HepG2 (cell line): Measurements from ENCODE around the gene RUBCNL. TPM values are rescaled to one million over a fixed set of nuclear protein-coding genes. Genes with fewer than 3 reads are reported as not detected.

ENCODE experiments used
- ATAC-seq: fragments of 200-7000 bp; cut with Tn5 transposase; 3 replicates; pipeline ENCODE4 v1.9.1; 2020; ENCODE audit warnings: mild to moderate bottlenecking, moderate library complexity
- BruUV-seq: library from RNA; stranded (reverse); fragments of 400-500 nt; replicated peaks from 2 replicates; lab custom pipeline; 2021; lab: Mats Ljungman, UMichigan
- CTCF ChIA-PET: fragments of 300-600 bp; formaldehyde crosslinking; extraction: SDS; loops from one replicate; lab custom pipeline; 2021; ENCODE audit warnings: low total read pairs, inconsistent platforms, low intra/inter-chr PET ratio; lab: Yijun Ruan, JAX
- POLR2A ChIA-PET: fragments of 350-600 bp; sonication (Branson Sonifier 250); formaldehyde crosslinking; loops from one replicate; lab custom pipeline; 2020; ENCODE audit warnings: antibody characterized with exemption, inconsistent platforms; lab: Yijun Ruan, JAX
- DNase-seq: peaks from one replicate; pipeline ENCODE4 v3.0.0-alpha.2; 2015; ENCODE audit warnings: low spot score
- FAIRE-seq: peaks from 3 replicates; lab custom pipeline; 2011; peaks lifted over from hg19 to GRCh38; lab: Jason Lieb, UNC
- H2AFZ ChIP-seq: one replicate; pipeline ENCODE4 v1.6.1; 2011; ENCODE audit warnings: low read length, inconsistent platforms
- H3K27ac ChIP-seq: fragments of 300-600 bp; 3 replicates; pipeline ENCODE4 v1.8.0; 2011; ENCODE audit warnings: mixed run types, mild to moderate bottlenecking, mixed read lengths, low read length, inconsistent platforms; ENCODE audit not compliant: insufficient read depth; ENCODE audit errors: extremely low read length
- H3K27me3 ChIP-seq, 2 experiments: fragments of 200-600 bp in 1 of 2; 2 replicates in 1 of 2; 3 replicates in 1 of 2; pipeline versions ENCODE4 v1.6.0 to v1.8.0; 2011; ENCODE audit warnings: low read length in 2 of 2, mild to moderate bottlenecking in 2 of 2, moderate library complexity in 2 of 2, inconsistent platforms in 1 of 2; ENCODE audit not compliant: insufficient read depth in 2 of 2, control insufficient read depth in 1 of 2
- H3K36me3 ChIP-seq, 2 experiments: fragments of 200-600 bp in 1 of 2; replicated peaks in 1 of 2; 2 replicates in 1 of 2; 3 replicates in 1 of 2; pipeline versions ENCODE4 v1.5.1 to v1.8.0; 2011; ENCODE audit warnings: low read length in 2 of 2, inconsistent platforms in 1 of 2; ENCODE audit not compliant: insufficient read depth in 2 of 2, control insufficient read depth in 1 of 2
- H3K4me1 ChIP-seq: 2 replicates; pipeline ENCODE4 v1.5.1; 2012; ENCODE audit warnings: low read length, inconsistent platforms; ENCODE audit not compliant: insufficient read depth
- H3K4me2 ChIP-seq: 2 replicates; pipeline ENCODE4 v1.6.0; 2011; ENCODE audit warnings: low read depth, low read length, inconsistent platforms
- H3K4me3 ChIP-seq, 3 experiments: fragments of 200-600 bp in 1 of 3; sonication (generic), shearing (Covaris generic) in 1 of 3; replicated peaks in 1 of 3; 2 replicates each; pipeline ENCODE4 v1.5.1; 2011 to 2016; ENCODE audit warnings: low read length in 3 of 3, inconsistent platforms in 2 of 3, low read depth in 2 of 3, mild to moderate bottlenecking in 2 of 3, control low read depth in 1 of 3, mixed read lengths in 1 of 3; ENCODE audit not compliant: insufficient read depth in 1 of 3
- H3K79me2 ChIP-seq: one replicate; pipeline ENCODE4 v1.6.1; 2011; ENCODE audit warnings: low read length, inconsistent platforms; ENCODE audit not compliant: insufficient read depth
- H3K9ac ChIP-seq: 2 replicates; pipeline ENCODE4 v1.6.0; 2011; ENCODE audit warnings: mild to moderate bottlenecking, low read depth, low read length, inconsistent platforms; ENCODE audit not compliant: insufficient read depth
- H3K9me3 ChIP-seq: 2 replicates; pipeline ENCODE4 v1.5.1; 2012; ENCODE audit warnings: mild to moderate bottlenecking, low read length
- H4K20me1 ChIP-seq: 2 replicates; pipeline ENCODE4 v1.6.0; 2011; ENCODE audit warnings: inconsistent platforms, mild to moderate bottlenecking, low read length, moderate library complexity; ENCODE audit not compliant: insufficient read depth
- AHDC1 ChIP-seq: sonication (generic); formaldehyde crosslinking; IDR thresholded peaks from 2 replicates; pipeline ENCODE4 v1.5.1; 2020; ENCODE audit warnings: mild to moderate bottlenecking, missing genetic modification reagents, borderline replicate concordance
- HNRNPUL1 ChIP-seq: fragments of 200-400 bp; formaldehyde crosslinking; IDR thresholded peaks from 2 replicates; pipeline ENCODE4 v1.6.1; 2017; ENCODE audit warnings: low read depth, mild to moderate bottlenecking, low read length, moderate library complexity
- HOMEZ ChIP-seq: IDR thresholded peaks from 2 replicates; pipeline ENCODE4 v1.6.1; 2016; ENCODE audit warnings: low read depth
- IRF2 ChIP-seq: IDR thresholded peaks from 2 replicates; pipeline ENCODE4 v1.6.1; 2018; ENCODE audit warnings: missing genetic modification reagents, missing compliant biosample characterization
- MTA3 ChIP-seq: sonication (generic); formaldehyde crosslinking; IDR thresholded peaks from 2 replicates; pipeline ENCODE4 v1.4.0; 2020; ENCODE audit warnings: missing genetic modification reagents
- SIN3B ChIP-seq: fragments of 150-350 bp; IDR thresholded peaks from 2 replicates; pipeline ENCODE4 v1.6.1; 2014; ENCODE audit warnings: low read length
- XBP1 ChIP-seq: sonication (generic); formaldehyde crosslinking; IDR thresholded peaks from 2 replicates; pipeline ENCODE4 v1.5.0; 2020; ENCODE audit warnings: missing genetic modification reagents
- ZC3H4 ChIP-seq: sonication (generic); formaldehyde crosslinking; IDR thresholded peaks from 2 replicates; pipeline ENCODE4 v1.4.0; 2020; ENCODE audit warnings: missing genetic modification reagents, borderline replicate concordance
- ZMAT3 ChIP-seq: sonication (generic); formaldehyde crosslinking; conservative IDR thresholded peaks from 2 replicates; pipeline ENCODE4 v1.7.0; 2021; ENCODE audit warnings: missing genetic modification reagents
- ZNF484 ChIP-seq: sonication (generic); formaldehyde crosslinking; IDR thresholded peaks from 2 replicates; pipeline ENCODE4 v1.5.1; 2020; ENCODE audit warnings: mild to moderate bottlenecking, low read depth, missing genetic modification reagents, borderline replicate concordance
- ZNF644 ChIP-seq: IDR thresholded peaks from 2 replicates; pipeline ENCODE4 v1.6.1; 2016; ENCODE audit warnings: low read depth
- WGBS: methylation state at CpG from one replicate; pipeline ENCODE4 v1.1.6; 2017; ENCODE audit warnings: low lambda C conversion rate; 5-methylcytosine and 5-hydroxymethylcytosine counted together
- in situ Hi-C: cut with HindIII; loops from 2 replicates; pipeline ENCODE4 v1.10.0; 2017; ENCODE audit warnings: low pct_unique_long_range_greater_than_20kb; ENCODE audit not compliant: extremely low pct_ligation_motif_present
- intact Hi-C: fragments of 100-400 bp; cut with micrococcal nuclease; formaldehyde crosslinking; loops from one replicate; pipeline ENCODE4 v1.10.0; 2022; ENCODE audit not compliant: unreplicated experiment
- polyA plus RNA-seq, 8 experiments: library from polyadenylated mRNA; depleted of rRNA in 3 of 8; stranded (reverse) in 7 of 8; unstranded in 1 of 8; fragments of >200 nt; fragmentation: Illumina TruSeq in 4 of 8; extraction: Trizol in 4 of 8; gene quantifications; 2 replicates each; pipeline versions ENCODE4 v1.2.1 to v1.2.3, GENCODE V29; 2011 to 2016; ENCODE audit warnings: low read depth in 4 of 8, missing spikeins in 1 of 8, mixed read lengths in 1 of 8; ENCODE audit not compliant: insufficient read depth in 1 of 8
- total RNA-seq, 5 experiments: library from RNA; depleted of rRNA; stranded (reverse); fragments of >200 nt; fragmentation: Illumina TruSeq; extraction: Trizol; gene quantifications; 2 replicates each; pipeline ENCODE4 v1.2.3, GENCODE V29; 2016; ENCODE audit warnings: low read depth in 1 of 5

The RUBCNL gene
- total and polyA plus RNA-seq, 2 of the 13 experiments (the other 11 are each of a cell fraction or from before 2014, with no cell fraction given): not detected

- TF ChIP-seq ZNF644 (CRISPR knock-in tag): no peak
- no peak for TF ChIP-seq ZMAT3 (CRISPR knock-in tag)
- no peak for TF ChIP-seq HNRNPUL1
Measured at GRCh38 chr13:46320821-46321220, 66.2 kb downstream of the RUBCNL start (continued).

GRCh38 chr13:46320406-46320805 is 66.6 kb downstream of the RUBCNL start:
- ChIA-PET CTCF (no interaction called here), POLR2A (no interaction called here)
- Histone ChIP-seq H3K9me3 (no peaks in the 10 kb centered on the region), H3K4me2 (no peak overlapping the region), H3K27me3 (peaks cover 0 to 12% of the 10 kb centered on the region in 2 experiments; a peak in 3 of 5 replicates), H3K4me3 (no peak overlapping the region), H3K4me1 (no peaks in the 10 kb centered on the region), H3K9ac (no peak overlapping the region), H3K27ac (no peak overlapping the region), H4K20me1 (no peaks in the 10 kb centered on the region), H3K36me3 (no peaks in the 10 kb centered on the region), H2AFZ (no peak overlapping the region), H3K79me2 (no peaks in the 10 kb centered on the region)
- intact Hi-C loops (loop anchor here (2.0 kb wide), 1 partner anchor 514 kb away; no protein-coding TSS in a partner anchor), in situ Hi-C loops (no loop called here)
- TF ChIP-seq HOMEZ (no peak), MTA3 (CRISPR knock-in tag) (no peak), IRF2 (CRISPR knock-in tag) (no peak), ZNF484 (CRISPR knock-in tag) (no peak), ZC3H4 (CRISPR knock-in tag) (no peak), SIN3B (no peak), AHDC1 (no peak), XBP1 (CRISPR knock-in tag) (no peak)
- BruUV-seq: no TSS peak
- DNase-seq (no peak), FAIRE-seq (no peak), ATAC-seq (no peak)
- WGBS: 17% methylated on average over 3 of the region's 3 CpGs
